ENCODE measurements around the gene BCL2L14.

DNA sequence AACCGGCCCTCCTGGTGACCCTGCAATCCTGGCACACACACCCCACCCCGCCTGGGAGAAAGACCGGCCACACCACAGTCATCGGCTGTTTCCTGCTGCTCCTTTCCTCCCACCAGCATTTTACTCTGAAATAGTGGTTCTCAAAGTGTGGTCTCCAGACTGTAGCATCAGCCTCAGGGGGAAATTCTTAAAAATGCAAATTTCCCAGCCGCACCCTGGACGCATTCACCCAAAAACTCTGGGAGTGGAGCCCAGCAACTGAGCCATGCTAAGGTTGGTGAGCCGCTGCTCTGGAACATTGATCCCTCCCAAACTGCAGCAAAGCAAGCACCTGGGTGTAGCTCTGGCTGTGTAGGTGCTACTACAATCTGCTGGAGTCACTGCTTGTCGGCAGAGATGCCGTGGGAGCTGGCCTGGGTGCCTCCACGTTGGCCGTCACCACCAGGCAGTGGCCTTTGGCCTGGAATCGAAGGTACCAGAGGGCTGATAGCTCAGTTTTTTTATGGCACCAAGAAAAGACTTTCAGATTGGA, 38.4 kb upstream of the BCL2L14 start:
- TF ChIP-seq, protein P1, sequence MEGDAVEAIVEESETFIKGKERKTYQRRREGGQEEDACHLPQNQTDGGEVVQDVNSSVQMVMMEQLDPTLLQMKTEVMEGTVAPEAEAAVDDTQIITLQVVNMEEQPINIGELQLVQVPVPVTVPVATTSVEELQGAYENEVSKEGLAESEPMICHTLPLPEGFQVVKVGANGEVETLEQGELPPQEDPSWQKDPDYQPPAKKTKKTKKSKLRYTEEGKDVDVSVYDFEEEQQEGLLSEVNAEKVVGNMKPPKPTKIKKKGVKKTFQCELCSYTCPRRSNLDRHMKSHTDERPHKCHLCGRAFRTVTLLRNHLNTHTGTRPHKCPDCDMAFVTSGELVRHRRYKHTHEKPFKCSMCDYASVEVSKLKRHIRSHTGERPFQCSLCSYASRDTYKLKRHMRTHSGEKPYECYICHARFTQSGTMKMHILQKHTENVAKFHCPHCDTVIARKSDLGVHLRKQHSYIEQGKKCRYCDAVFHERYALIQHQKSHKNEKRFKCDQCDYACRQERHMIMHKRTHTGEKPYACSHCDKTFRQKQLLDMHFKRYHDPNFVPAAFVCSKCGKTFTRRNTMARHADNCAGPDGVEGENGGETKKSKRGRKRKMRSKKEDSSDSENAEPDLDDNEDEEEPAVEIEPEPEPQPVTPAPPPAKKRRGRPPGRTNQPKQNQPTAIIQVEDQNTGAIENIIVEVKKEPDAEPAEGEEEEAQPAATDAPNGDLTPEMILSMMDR (conservative IDR thresholded peaks at IDR 0.05; ENCODE audit: low read depth, low read length): no peak
- TF ChIP-seq EZH2 (IDR thresholded peaks at IDR 0.05; ENCODE audit: low read length, unreplicated experiment) (no peak), EZH2phosphoT487 (IDR thresholded peaks at IDR 0.05; ENCODE audit: borderline replicate concordance, low read length) (no peak)
